HG03045 (cell line): ENCODE measurements around the gene FBXL7.

ENCODE experiments used
- ATAC-seq: cut with Tn5 transposase; IDR thresholded peaks from one replicate; pipeline ENCODE4 v1.9.1; 2021; ENCODE audit warnings: mild to moderate bottlenecking, moderate library complexity; ENCODE audit not compliant: unreplicated experiment

FBXL7 gene

GRCh38 chr5:15501091-15501791, 1.3 kb downstream of the FBXL7 start:
- ATAC-seq = no peak

GRCh38 chr5:15502208-15502607, 2.2 kb downstream of the FBXL7 start:
- no peak for ATAC-seq

GRCh38 chr5:15506146-15506545, 6.2 kb downstream of the FBXL7 start:
- no peak for ATAC-seq

DNA sequence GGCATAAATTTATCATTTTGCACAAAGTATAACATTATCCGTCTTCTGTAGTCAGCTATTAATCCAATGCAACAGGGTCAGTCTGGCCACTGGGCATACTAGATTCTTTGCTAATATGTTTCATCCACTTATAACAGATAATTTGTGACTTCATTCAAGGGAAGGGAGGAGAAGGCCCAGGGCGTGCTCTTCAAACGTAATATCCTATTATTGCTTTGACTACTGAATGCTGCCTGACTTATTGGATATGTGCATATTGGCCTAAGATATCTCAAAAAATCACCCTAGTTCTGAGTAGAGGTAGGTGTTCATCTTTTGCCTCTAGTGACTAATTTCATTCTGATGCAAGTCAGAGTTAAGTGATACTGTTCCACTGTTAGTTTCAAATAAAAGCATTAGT, 6.9 kb downstream of the FBXL7 start:
- ATAC-seq = no peak

DNA sequence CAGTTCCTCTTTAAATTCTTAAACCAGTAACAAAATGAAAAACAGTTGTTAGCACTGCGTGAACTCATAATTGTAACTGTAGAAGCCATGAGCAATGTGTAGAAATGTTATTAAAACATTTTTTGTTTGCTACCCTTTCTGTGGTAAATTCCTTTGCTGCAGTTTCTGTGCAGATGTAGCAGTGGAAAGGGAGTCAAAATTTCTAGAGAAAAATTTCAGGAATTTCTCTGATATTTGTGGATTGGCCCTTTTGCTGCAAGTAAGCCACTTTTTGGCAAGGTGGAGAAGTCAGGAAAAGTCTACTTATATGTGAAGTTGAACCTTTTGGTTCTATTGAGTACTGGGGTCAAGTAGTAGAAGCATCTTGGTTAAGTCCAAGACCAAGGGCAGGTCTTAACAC, 10.1 kb downstream of the FBXL7 start:
- ATAC-seq = no peak

DNA sequence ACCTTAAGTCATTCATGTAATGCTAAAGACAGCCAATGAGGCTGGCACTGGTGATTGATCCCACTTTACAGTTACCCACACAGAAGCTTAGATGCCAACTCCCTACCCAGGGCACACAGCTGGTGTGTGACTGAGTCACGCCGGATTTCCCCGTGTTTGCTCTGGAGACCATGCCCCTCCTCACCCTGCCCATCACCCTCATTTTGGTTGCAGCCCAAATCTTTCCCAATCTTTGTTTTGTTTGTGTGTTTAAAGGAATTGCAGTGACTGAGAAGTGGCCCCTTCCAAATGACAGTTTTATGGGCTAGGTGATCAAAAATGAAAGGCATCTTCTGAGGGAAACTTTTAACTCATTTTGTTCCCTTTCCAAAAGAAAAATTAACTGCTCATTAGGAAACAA, 10.9 kb downstream of the FBXL7 start:
- no peak for ATAC-seq

DNA sequence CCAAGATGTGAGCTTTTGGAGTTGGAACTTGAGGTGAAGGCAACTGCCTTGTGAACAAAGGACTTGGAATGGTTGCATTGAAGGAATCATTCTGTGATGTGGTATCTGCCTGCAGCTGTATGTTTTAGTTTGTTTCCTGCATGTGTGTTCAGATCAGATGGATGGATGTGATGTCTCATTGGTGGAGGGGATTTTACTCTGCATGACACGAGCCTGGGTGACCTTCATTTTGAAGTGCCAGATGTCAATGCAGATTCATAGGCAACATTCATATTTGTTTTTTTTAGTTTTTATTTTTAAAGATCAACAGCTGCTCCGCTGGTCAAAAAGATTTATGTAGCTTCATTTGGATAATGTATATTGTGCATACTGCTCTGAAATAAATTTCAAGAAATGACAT, 13.5 kb downstream of the FBXL7 start:
- ATAC-seq = no peak

GRCh38 chr5:15513911-15514310, 13.9 kb downstream of the FBXL7 start:
- no peak for ATAC-seq

DNA sequence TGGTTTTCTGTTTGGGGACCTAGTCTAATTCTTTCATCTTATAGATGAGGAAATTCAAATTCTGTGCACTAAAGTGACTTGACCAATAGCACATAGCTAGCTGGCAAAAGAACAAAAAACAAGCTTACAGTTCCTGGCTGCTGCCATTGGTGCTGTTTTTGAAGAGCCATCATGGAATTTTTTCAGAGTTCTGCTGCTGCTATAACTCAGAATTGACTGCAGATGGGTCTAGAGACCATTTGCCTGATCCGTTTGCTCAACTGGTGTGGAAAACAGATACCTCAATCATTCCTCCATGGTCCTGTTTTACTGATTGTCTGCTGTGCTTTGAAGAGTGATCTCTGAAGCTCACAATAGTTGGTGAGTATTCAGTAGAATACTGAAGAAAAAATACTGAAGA, 15.2 kb downstream of the FBXL7 start:
- no peak for ATAC-seq

- no peak for ATAC-seq
Observed at GRCh38 chr5:15516486-15516885, 16.5 kb downstream of the FBXL7 start.

DNA sequence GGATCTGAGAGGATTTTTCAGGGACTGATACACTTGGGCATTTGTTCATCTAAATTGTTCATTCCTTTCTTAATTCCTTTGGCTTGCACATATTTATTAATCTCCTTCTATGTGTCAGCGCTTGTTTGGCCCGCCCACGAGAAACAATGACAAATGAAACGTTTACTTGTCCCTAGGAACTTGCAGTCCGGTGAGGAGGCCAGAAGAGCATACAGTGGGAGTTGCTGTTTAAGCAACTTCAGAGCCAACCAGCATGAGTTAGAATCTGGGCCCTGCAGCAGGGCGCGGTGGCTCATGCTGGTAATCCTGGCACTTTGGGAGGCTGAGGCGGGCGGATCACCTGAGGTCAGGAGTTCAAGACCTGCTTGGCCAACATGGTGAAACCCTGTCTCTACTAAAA, 18.8 kb downstream of the FBXL7 start:
- ATAC-seq = no peak

- ATAC-seq = no peak
Observed at GRCh38 chr5:15520856-15521255, 20.9 kb downstream of the FBXL7 start.

- ATAC-seq = no peak
Observed at GRCh38 chr5:15521381-15522186, 21.6 kb downstream of the FBXL7 start.

DNA sequence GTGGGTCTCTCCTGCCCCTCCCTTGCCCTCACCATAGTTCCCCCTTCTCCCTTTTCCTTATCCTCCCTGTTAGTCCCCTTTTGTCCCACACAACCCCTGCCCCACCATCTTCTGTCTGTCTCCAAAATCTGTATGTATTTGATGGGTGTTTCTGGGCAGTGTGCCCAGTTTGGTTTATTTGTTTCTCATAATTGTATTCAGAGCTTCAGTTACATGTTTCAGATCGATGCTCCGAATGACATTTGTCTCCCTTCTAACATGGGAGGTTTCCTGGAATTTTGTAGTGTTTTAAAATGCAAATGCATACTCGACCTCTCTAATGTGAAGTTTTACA, 22.2 kb downstream of the FBXL7 start:
- ATAC-seq = no peak

DNA sequence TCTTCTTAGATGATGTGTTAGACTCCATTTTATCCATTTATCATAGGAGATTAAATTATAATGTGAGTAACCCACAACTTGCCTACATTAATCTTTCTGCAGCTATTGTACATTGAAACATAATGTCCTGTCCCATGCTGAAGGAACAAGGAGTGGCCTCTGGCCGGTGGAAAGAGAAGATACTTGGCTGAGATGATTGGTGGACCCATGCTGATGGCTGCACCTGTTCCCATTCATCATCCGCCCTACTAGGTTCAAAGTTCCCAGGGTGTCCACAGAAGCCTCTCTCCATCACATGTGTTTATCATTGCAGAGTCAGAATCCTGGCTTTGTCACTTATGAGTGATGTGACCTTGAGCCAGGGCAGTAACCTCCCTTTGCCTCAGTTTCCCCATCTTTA, 24.7 kb downstream of the FBXL7 start:
- no peak for ATAC-seq

GRCh38 chr5:15525703-15526275, 25.8 kb downstream of the FBXL7 start:
- no peak for ATAC-seq

DNA sequence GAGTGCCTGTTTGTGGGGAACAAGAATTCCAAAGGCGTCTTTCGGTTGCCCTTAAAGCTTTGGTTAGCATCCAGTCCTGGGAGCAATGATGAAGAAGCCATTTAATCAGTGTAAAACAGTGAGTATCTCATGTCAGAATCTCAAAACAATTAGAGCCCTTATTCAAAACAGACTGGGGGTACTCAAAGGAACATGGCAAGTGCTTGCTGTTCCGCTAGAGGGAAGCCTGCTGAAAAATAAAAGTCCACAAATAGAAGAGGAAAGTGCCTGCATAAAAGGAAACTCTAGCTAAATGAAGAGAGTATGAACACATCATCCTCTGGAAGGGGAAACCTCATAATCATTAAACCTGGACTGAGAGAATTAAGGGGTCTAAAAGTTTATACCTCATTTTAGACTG, 26.4 kb downstream of the FBXL7 start:
- ATAC-seq = no peak

DNA sequence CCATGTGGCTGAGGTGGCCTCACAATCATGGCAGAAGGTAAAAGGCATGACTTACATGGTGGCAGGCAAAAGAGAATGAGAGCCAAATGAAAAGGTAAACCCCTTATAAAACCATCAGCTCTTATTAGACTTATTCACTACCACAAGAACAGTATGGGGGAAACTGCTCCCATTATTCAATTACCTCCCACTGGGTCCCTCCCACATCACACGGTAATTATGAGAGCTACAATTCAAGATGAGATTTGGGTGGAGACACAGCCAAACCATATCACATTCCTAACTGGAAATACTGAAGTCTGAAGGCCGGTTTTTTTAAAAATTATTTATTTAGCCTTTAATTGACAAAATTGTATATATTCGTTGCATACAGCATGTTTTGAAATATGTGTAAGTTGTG, 28.5 kb downstream of the FBXL7 start:
- ATAC-seq = no peak

DNA sequence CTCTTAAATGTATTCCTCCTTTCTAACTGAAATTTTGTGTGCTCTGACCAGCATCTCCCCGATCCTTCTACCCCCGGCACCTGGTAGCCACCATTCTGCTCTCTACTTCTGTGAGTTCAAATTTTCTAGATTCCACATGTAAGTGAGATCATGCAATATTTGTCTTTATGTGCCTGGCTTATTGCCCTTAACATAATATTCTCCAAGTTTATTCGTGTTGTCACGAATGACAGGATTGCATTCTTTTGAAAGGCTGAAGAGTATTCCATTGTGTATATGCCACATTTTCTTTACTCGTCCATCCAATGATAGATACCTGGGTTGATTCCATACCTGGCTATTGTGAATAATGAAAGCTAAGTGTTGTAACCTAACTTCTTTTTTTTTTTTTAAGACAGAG, 29.0 kb downstream of the FBXL7 start:
- no peak for ATAC-seq

GRCh38 chr5:15529821-15530220, 29.8 kb downstream of the FBXL7 start:
- no peak for ATAC-seq

DNA sequence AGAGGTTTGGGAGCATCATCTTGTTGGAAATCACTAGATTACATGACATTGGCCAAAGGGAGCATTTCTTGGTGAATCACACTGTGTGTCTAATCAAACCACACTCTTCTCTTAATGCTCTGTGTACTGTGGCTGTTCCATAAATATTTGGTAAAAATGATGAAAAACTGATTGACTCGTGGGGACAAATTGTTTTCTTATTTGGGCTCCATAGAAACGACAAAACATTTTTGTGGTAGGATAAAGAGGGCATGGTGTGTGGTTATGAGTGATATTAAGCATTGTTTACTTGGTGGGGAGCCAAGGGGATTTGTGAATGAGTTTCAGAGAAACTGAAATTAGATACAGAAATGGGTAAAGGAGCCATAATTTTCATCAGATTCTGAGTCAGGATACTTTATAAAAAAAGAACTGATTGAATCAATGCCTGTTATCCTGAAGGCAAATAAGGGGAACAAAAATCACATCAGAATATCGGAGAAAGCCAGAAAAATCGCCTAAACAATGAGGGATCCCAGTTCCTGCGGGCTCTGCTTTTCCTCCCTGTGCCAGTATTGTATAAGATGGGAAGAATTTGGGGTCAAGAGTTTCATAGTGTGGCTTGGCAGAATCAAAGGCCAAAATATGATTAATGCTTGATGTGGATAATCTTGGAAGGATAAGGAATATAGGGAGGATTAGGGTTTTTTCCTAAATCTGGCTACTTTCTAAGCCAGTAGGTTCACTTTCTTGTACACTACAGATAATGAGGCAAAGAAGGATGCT, 33.3 kb downstream of the FBXL7 start:
- no peak for ATAC-seq

GRCh38 chr5:15535938-15536337, 36.0 kb downstream of the FBXL7 start:
- ATAC-seq = no peak
